ENCODE results near the gene THSD8. TPM values are rescaled to one million over a fixed set of nuclear protein-coding genes. Genes with fewer than 3 reads are reported as not detected.

The THSD8 gene
- total and polyA plus RNA-seq, 4 donors: 0.22 to 0.35 (median 0.33) TPM; not detected in 1

GRCh38 chr19:12785431-12786031, 16.3 kb upstream of the THSD8 start:
- TF ChIP-seq SP1 (IDR thresholded peaks at IDR 0.05): no peak
- TF ChIP-seq CTCF (IDR thresholded peaks at IDR 0.05; ENCODE audit: low read depth, low read length, missing input control): no peak
- no peak for TF ChIP-seq ATF3 (IDR thresholded peaks at IDR 0.05)
- Histone ChIP-seq H3K36me3 (ENCODE audit: control insufficient read depth in 4 of 4, insufficient read depth in 3 of 4, low read depth in 1 of 4, low read length in 3 of 4) (no peaks in the 10 kb centered on the region), H3K27me3 (ENCODE audit: control insufficient read depth in 4 of 4, insufficient read depth in 4 of 4, low read length in 3 of 4) (no peaks in the 10 kb centered on the region), H3K4me3 (ENCODE audit: low read depth in 1 of 3, low read length in 3 of 3) (no peak overlapping the region), H3K9ac (ENCODE audit: low read depth in 1 of 2, low read length in 2 of 2) (no peak overlapping the region), H3K27ac (ENCODE audit: low read depth in 1 of 2, low read length in 2 of 2) (peak overlapping the region; percentile 67 to 86), H3K4me1 (ENCODE audit: control insufficient read depth in 4 of 4, insufficient read depth in 4 of 4, low read length in 3 of 4) (peaks cover 11 to 46% (median 27%) of the 10 kb centered on the region in 4 donors), H3K9me3 (ENCODE audit: control insufficient read depth in 4 of 4, low read length in 3 of 4) (no peaks in the 10 kb centered on the region)
- WGBS: 73% methylated on average over 4 of the region's 4 CpGs
- peak; percentile 48 for DNase-seq (ENCODE audit: low spot score)

- 56% methylated on average over 18 of the region's 18 CpGs for WGBS
- no peak for TF ChIP-seq EGR1 (IDR thresholded peaks at IDR 0.05; ENCODE audit: low read depth in 2 of 2)
- TF ChIP-seq ATF3 (IDR thresholded peaks at IDR 0.05): no peak
- TF ChIP-seq NR2F2 (IDR thresholded peaks at IDR 0.05): no peak
- TF ChIP-seq YY1 (IDR thresholded peaks at IDR 0.05): no peak
- no peak for TF ChIP-seq MAX (IDR thresholded peaks at IDR 0.05)
- no peak for TF ChIP-seq HNF4G (IDR thresholded peaks at IDR 0.05)
- TF ChIP-seq SP1 (IDR thresholded peaks at IDR 0.05): peak; percentile 10
- Histone ChIP-seq H3K9ac (ENCODE audit: low read depth in 1 of 2, low read length in 2 of 2) (no peak overlapping the region), H3K27ac (ENCODE audit: low read depth in 1 of 2, low read length in 2 of 2) (peak overlapping the region; percentile 67 to 86), H3K9me3 (ENCODE audit: control insufficient read depth in 4 of 4, low read length in 3 of 4) (no peaks in the 10 kb centered on the region), H3K36me3 (ENCODE audit: control insufficient read depth in 4 of 4, insufficient read depth in 3 of 4, low read depth in 1 of 4, low read length in 3 of 4) (no peaks in the 10 kb centered on the region), H3K4me1 (ENCODE audit: control insufficient read depth in 4 of 4, insufficient read depth in 4 of 4, low read length in 3 of 4) (peaks cover 11 to 52% (median 31%) of the 10 kb centered on the region in 4 donors), H3K27me3 (ENCODE audit: control insufficient read depth in 4 of 4, insufficient read depth in 4 of 4, low read length in 3 of 4) (no peaks in the 10 kb centered on the region), H3K4me3 (ENCODE audit: low read depth in 1 of 3, low read length in 3 of 3) (no peak overlapping the region)
- peak; percentile 53 for DNase-seq (ENCODE audit: low spot score)
These were observed 15.6 kb upstream of the THSD8 start for GRCh38 chr19:12786141-12786870.

GRCh38 chr19:12786952-12787351, 14.9 kb upstream of the THSD8 start:
- H3K9me3 ChIP-seq (ENCODE audit: control insufficient read depth in 4 of 4, low read length in 3 of 4): no peaks in the 10 kb centered on the region
- no peaks in the 10 kb centered on the region for H3K36me3 ChIP-seq (ENCODE audit: control insufficient read depth in 4 of 4, insufficient read depth in 3 of 4, low read depth in 1 of 4, low read length in 3 of 4)
- DNase-seq (ENCODE audit: low spot score): no peak
- peaks cover 11 to 52% (median 31%) of the 10 kb centered on the region in 4 donors for H3K4me1 ChIP-seq (ENCODE audit: control insufficient read depth in 4 of 4, insufficient read depth in 4 of 4, low read length in 3 of 4)
- no peak overlapping the region for H3K9ac ChIP-seq (ENCODE audit: low read depth in 1 of 2, low read length in 2 of 2)
- WGBS: 87% methylated on average over 3 of the region's 3 CpGs
- H3K27ac ChIP-seq (ENCODE audit: low read depth in 1 of 2, low read length in 2 of 2): peak overlapping the region; percentile 67 to 86
- no peak overlapping the region for H3K4me3 ChIP-seq (ENCODE audit: low read depth in 1 of 3, low read length in 3 of 3)
- no peak for TF ChIP-seq RAD21 (IDR thresholded peaks at IDR 0.05)
- TF ChIP-seq REST (IDR thresholded peaks at IDR 0.05): no peak
- TF ChIP-seq HNF4G (IDR thresholded peaks at IDR 0.05): no peak
- TF ChIP-seq GABPA (IDR thresholded peaks at IDR 0.05 in 1 of 2, conservative IDR thresholded peaks at IDR 0.05 in 1 of 2): no peak
- TF ChIP-seq TAF1 (conservative IDR thresholded peaks at IDR 0.05): no peak
- no peak for TF ChIP-seq YY1 (IDR thresholded peaks at IDR 0.05)
- TF ChIP-seq NR2F2 (IDR thresholded peaks at IDR 0.05): no peak
- no peak for TF ChIP-seq CTCF (IDR thresholded peaks at IDR 0.05; ENCODE audit: low read depth, low read length, missing input control)
- no peak for TF ChIP-seq JUND (IDR thresholded peaks at IDR 0.05)
- TF ChIP-seq ATF3 (IDR thresholded peaks at IDR 0.05): no peak
- TF ChIP-seq FOXA2 (IDR thresholded peaks at IDR 0.05): no peak
- TF ChIP-seq MAX (IDR thresholded peaks at IDR 0.05): no peak
- no peak for TF ChIP-seq RXRA (IDR thresholded peaks at IDR 0.05)
- H3K27me3 ChIP-seq (ENCODE audit: control insufficient read depth in 4 of 4, insufficient read depth in 4 of 4, low read length in 3 of 4): no peaks in the 10 kb centered on the region

Data from liver (tissue), 9 donors.